Measurements from ENCODE around the gene CPM. TPM values are rescaled to one million over a fixed set of nuclear protein-coding genes. Genes with fewer than 3 reads are reported as not detected.

The CPM gene
- total RNA-seq, 2 experiments from 2014 or later: 3.8 to 13.0 TPM

GRCh38 chr12:68959891-68960464 is 27.0 kb upstream of the CPM start:
- Histone ChIP-seq H3K9me2 (ENCODE audit: insufficient read depth, low read length) (no peaks in the 10 kb centered on the region), H3K4me1 (ENCODE audit: insufficient read depth, low read length, poor library complexity, severe bottlenecking) (peaks cover 4% of the 10 kb centered on the region), H3K79me2 (ENCODE audit: insufficient read depth, low read depth, low read length) (no peaks in the 10 kb centered on the region), H3K27ac (ENCODE audit: low read depth, low read length, poor library complexity, severe bottlenecking) (no peak overlapping the region), H3K36me3 (ENCODE audit: insufficient read depth, low read length) (no peaks in the 10 kb centered on the region), H3K9me3 (ENCODE audit: low read length) (peaks cover 7% of the 10 kb centered on the region; the same call in 1 of the 2 replicates), H3K4me3 (ENCODE audit: low read depth, low read length, poor library complexity, severe bottlenecking) (no peak overlapping the region), H2AFZ (ENCODE audit: low read length) (no peak overlapping the region), H3K4me2 (ENCODE audit: low read length) (no peak overlapping the region), H4K20me1 (ENCODE audit: insufficient read depth, low read length) (no peaks in the 10 kb centered on the region)
- DNase-seq (ENCODE audit: low spot score): no peak
- no TSS peak for BruUV-seq (replicated peaks)
- ChIA-PET POLR2A (no interaction called here), CTCF (ENCODE audit: unreplicated experiment) (no interaction called here)
- no peak for TF ChIP-seq EZH2phosphoT487 (IDR thresholded peaks at IDR 0.05; ENCODE audit: borderline replicate concordance, low read depth, low read length)
- no peak for TF ChIP-seq CTCF (conservative IDR thresholded peaks at IDR 0.05; ENCODE audit: low read length)
- intact Hi-C loops (cut with micrococcal nuclease; ENCODE audit: unreplicated experiment): no loop called here

- H4K20me1 ChIP-seq (ENCODE audit: insufficient read depth, low read length): no peaks in the 10 kb centered on the region
- intact Hi-C loops (cut with micrococcal nuclease; ENCODE audit: unreplicated experiment): no loop called here
- BruUV-seq (replicated peaks): no TSS peak
- H3K4me1 ChIP-seq (ENCODE audit: insufficient read depth, low read length, poor library complexity, severe bottlenecking): peaks cover 4% of the 10 kb centered on the region
- no peaks in the 10 kb centered on the region for H3K79me2 ChIP-seq (ENCODE audit: insufficient read depth, low read depth, low read length)
- H3K4me2 ChIP-seq (ENCODE audit: low read length): no peak overlapping the region
- CTCF ChIA-PET (ENCODE audit: unreplicated experiment): no interaction called here
- H3K9me3 ChIP-seq (ENCODE audit: low read length): peaks cover 7% of the 10 kb centered on the region; the same call in 1 of the 2 replicates
- no peak overlapping the region for H3K4me3 ChIP-seq (ENCODE audit: low read depth, low read length, poor library complexity, severe bottlenecking)
- H3K27ac ChIP-seq (ENCODE audit: low read depth, low read length, poor library complexity, severe bottlenecking): no peak overlapping the region
- DNase-seq (ENCODE audit: low spot score): no peak
- POLR2A ChIA-PET: no interaction called here
- H2AFZ ChIP-seq (ENCODE audit: low read length): no peak overlapping the region
- TF ChIP-seq EZH2phosphoT487 (IDR thresholded peaks at IDR 0.05; ENCODE audit: borderline replicate concordance, low read depth, low read length) (no peak), CTCF (conservative IDR thresholded peaks at IDR 0.05; ENCODE audit: low read length) (no peak)
- no peaks in the 10 kb centered on the region for H3K9me2 ChIP-seq (ENCODE audit: insufficient read depth, low read length)
- H3K36me3 ChIP-seq (ENCODE audit: insufficient read depth, low read length): no peaks in the 10 kb centered on the region
Observed at GRCh38 chr12:68959143-68959858, 26.3 kb upstream of the CPM start.

- Histone ChIP-seq H3K4me2 (ENCODE audit: low read length) (no peak overlapping the region; the same call in 1 of the 2 replicates), H3K36me3 (ENCODE audit: insufficient read depth, low read length) (no peaks in the 10 kb centered on the region), H2AFZ (ENCODE audit: low read length) (0 out of 2 replicates have a peak overlapping the region, but pooled peaks have one; percentile 51), H3K4me3 (ENCODE audit: low read depth, low read length, poor library complexity, severe bottlenecking) (no peak overlapping the region), H4K20me1 (ENCODE audit: insufficient read depth, low read length) (no peaks in the 10 kb centered on the region), H3K4me1 (ENCODE audit: insufficient read depth, low read length, poor library complexity, severe bottlenecking) (peaks cover 4% of the 10 kb centered on the region), H3K9me2 (ENCODE audit: insufficient read depth, low read length) (no peaks in the 10 kb centered on the region), H3K27ac (ENCODE audit: low read depth, low read length, poor library complexity, severe bottlenecking) (no peak overlapping the region), H3K9me3 (ENCODE audit: low read length) (peaks cover 7% of the 10 kb centered on the region; the same call in 1 of the 2 replicates), H3K79me2 (ENCODE audit: insufficient read depth, low read depth, low read length) (no peaks in the 10 kb centered on the region)
- DNase-seq (ENCODE audit: low spot score): peak; percentile 16
- CTCF ChIA-PET (ENCODE audit: unreplicated experiment): no interaction called here
- TF ChIP-seq EZH2phosphoT487 (IDR thresholded peaks at IDR 0.05; ENCODE audit: borderline replicate concordance, low read depth, low read length) (no peak), CTCF (conservative IDR thresholded peaks at IDR 0.05; ENCODE audit: low read length) (no peak)
- POLR2A ChIA-PET: no interaction called here
- BruUV-seq (replicated peaks): no TSS peak
- intact Hi-C loops (cut with micrococcal nuclease; ENCODE audit: unreplicated experiment): no loop called here
Observed at GRCh38 chr12:68958322-68958721, 25.4 kb upstream of the CPM start.
